GM19455 (cell line): ENCODE data around the gene NXPH2.
A peak's percentile ranks its signal among the peaks of the same experiment; 100 is the strongest.

ENCODE experiments used
- ATAC-seq: cut with Tn5 transposase; IDR thresholded peaks from one replicate; pipeline ENCODE4 v1.9.1; 2021; ENCODE audit not compliant: unreplicated experiment

The NXPH2 gene

GRCh38 chr2:138779781-138780445, at the start of gene NXPH2:
TSS of gene NXPH2 (minus strand) at chr2:138780390. CDS start at chr2:138780241, 149 bp downstream.
- ATAC-seq: no peak

GRCh38 chr2:138829326-138829919, 49.2 kb upstream of the NXPH2 start:
- no peak for ATAC-seq

GRCh38 chr2:138827426-138828054, 47.4 kb upstream of the NXPH2 start:
- ATAC-seq: peak; percentile 75

GRCh38 chr2:138823666-138824065, 43.5 kb upstream of the NXPH2 start:
- ATAC-seq: no peak

- ATAC-seq: no peak
Measured at GRCh38 chr2:138819964-138820363, 39.8 kb upstream of the NXPH2 start.

GRCh38 chr2:138818556-138818955, 38.4 kb upstream of the NXPH2 start:
- ATAC-seq: no peak

- no peak for ATAC-seq
Measured at GRCh38 chr2:138814123-138814898, 34.1 kb upstream of the NXPH2 start.

- no peak for ATAC-seq
Measured at GRCh38 chr2:138811431-138811830, 31.2 kb upstream of the NXPH2 start.

- ATAC-seq: no peak
Measured at GRCh38 chr2:138794724-138795123, 14.5 kb upstream of the NXPH2 start.

GRCh38 chr2:138787053-138787666, 7.0 kb upstream of the NXPH2 start:
- peak; percentile 55 for ATAC-seq

GRCh38 chr2:138782383-138782782, 2.2 kb upstream of the NXPH2 start:
- ATAC-seq: no peak

- no peak for ATAC-seq
Measured at GRCh38 chr2:138780908-138781307, 718 bp upstream of the NXPH2 start.

GRCh38 chr2:138780446-138780880, 273 bp upstream of the NXPH2 start:
- ATAC-seq: no peak

GRCh38 chr2:138779406-138779780, 797 bp downstream of the NXPH2 start:
- ATAC-seq: no peak

- ATAC-seq: no peak
Measured at GRCh38 chr2:138777996-138778395, 2.2 kb downstream of the NXPH2 start.

GRCh38 chr2:138775736-138776135, 4.5 kb downstream of the NXPH2 start:
- ATAC-seq: no peak

GRCh38 chr2:138771534-138771933, 8.7 kb downstream of the NXPH2 start:
- no peak for ATAC-seq

- ATAC-seq: no peak
Measured at GRCh38 chr2:138767101-138767500, 13.1 kb downstream of the NXPH2 start.

- no peak for ATAC-seq
Measured at GRCh38 chr2:138766464-138766863, 13.7 kb downstream of the NXPH2 start.

- no peak for ATAC-seq
Measured at GRCh38 chr2:138763971-138764370, 16.2 kb downstream of the NXPH2 start.

- no peak for ATAC-seq
Measured at GRCh38 chr2:138762533-138762932, 17.7 kb downstream of the NXPH2 start.
